Ureter (tissue), 1 donor: ENCODE results near the gene DNAH2. TPM values are rescaled to one million over a fixed set of nuclear protein-coding genes. Genes with fewer than 3 reads are reported as not detected.

ENCODE experiments used
- DNase-seq: peaks from one replicate; pipeline ENCODE4 v3.0.0-alpha.2; 2020; ENCODE audit warnings: low spot score
- total RNA-seq: library from RNA; stranded (reverse); gene quantifications from one replicate; pipeline ENCODE4 v1.2.4, GENCODE V29; 2023
- donor health status: DM: yes; HTN: yes; CAD: no.

DNAH2 gene
- total RNA-seq, 1 donor from 2014 or later: 1.5 TPM

- no peak for DNase-seq
These were observed 13.7 kb upstream of the DNAH2 start for GRCh38 chr17:7703584-7704479.

DNA sequence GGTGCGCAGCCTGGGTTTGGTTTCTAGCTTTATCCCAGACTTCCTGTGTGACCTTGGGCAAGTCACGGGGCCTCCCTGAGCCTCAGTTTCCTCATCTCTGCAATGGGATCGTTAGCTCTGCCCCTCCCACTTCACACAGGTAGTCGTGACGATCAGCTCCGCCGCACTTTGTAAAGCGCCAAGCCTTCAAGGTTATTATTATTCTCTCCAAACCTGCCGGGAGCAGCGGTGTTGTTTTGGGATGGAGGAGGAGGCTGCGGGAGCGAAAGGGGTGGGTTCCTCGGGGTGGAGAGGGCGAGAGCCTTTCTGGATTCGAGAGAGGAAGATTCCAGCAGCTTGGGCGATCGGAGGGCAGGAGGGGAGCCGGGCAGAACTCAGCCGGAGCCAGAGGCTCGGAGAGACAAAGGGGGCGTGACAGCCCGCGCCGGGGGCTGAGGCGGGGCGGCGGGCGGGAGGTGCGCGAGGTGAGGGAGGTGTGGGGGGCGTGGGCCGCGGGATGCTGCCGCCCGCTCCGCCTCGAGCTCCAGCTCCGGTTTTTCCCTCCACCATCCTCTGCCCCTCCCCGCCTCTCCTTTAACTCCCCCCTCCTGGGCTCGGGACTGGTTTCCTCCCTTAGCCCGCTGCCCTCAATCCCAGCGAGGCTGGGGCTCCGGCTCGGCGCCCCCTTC is 12.8 kb upstream of the DNAH2 start, which contains the start of gene EFNB3:
Gene EFNB3 (plus strand): TSS at position 602 of the 668 bp plus-strand sequence. CDS start 397 bp downstream, outside the sequence.
- DNase-seq: no peak

- DNase-seq: no peak
These were observed 12.0 kb upstream of the DNAH2 start for GRCh38 chr17:7705269-7706255.

DNA sequence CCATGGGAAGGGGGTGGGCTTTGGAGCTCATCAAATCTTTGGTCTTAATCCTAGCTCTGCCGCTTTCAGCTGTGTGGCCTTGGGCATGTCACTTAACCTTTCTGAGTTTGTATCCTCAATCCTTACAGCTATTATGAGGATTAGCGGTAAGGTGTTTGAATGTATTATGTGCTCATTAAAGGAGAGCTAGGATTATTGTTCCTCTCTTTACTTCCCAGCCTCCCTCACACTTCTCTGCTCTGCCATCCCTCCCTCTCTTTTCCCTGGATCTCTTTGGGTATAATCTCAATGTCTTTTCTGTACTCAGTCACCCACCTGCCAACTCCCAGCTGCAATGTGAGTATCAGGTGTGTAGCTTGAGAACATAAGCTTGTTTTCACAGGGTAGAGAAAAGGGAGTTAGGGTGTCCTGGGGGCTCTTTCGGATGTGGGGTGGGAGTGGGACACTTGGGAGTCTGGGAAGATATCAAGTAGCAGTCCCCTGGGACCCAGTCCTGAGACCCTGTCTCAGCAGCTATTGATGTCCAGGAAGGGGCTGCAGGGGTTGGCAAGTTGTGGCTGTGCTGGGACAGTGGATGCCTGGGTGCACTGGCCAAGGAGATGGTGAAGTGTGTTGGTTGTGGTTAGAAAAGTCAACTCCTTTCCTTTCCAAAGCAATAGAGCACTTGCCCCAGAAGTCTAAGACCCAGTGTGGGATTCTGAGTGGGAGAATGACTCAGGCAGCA is 10.8 kb upstream of the DNAH2 start:
- DNase-seq: no peak

DNA sequence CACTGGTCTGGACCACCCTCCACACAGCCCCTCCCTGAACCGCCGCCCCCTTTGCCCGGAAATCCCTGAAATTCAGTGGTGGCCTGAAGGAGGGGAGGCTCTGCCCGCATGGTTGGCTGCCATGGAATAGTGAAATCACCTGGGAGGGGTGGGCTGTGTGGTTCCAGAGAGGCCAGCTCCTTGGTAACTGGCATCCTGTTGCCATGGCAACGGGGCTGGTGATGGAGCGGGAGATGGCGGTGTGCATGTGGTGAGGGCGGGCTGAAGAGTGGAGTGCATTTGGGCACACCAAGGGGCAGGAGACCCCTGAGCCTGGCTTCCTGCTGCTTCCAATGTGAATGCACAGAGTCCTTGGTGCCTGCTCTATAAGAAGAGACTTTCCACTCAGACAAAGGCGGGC is 10.1 kb upstream of the DNAH2 start:
- DNase-seq: no peak

DNA sequence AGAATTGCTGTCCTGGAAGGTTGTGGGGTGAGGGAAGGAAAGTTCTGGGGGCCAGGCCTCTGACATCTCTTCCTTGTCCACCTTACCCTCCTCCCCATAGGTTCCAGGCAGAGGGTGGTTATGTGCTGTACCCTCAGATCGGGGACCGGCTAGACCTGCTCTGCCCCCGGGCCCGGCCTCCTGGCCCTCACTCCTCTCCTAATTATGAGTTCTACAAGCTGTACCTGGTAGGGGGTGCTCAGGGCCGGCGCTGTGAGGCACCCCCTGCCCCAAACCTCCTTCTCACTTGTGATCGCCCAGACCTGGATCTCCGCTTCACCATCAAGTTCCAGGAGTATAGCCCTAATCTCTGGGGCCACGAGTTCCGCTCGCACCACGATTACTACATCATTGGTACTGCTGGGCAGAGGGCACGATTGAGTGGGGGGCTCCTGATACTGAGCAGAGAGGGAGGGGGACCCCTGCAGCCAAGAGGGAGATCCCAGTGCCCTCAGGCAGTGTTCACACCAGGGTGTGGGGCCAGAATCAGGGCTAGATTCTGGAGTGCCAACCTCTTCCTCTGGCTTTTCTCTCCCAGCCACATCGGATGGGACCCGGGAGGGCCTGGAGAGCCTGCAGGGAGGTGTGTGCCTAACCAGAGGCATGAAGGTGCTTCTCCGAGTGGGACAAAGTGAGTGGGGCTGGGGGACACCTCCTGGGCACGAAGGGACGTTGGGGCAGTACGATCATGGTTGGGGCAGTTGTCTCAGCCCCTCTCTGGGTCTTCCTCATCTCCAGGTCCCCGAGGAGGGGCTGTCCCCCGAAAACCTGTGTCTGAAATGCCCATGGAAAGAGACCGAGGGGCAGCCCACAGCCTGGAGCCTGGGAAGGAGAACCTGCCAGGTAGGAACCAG is 9.4 kb upstream of the DNAH2 start:
- DNase-seq: no peak

GRCh38 chr17:7709031-7709430 is 8.5 kb upstream of the DNAH2 start:
- DNase-seq: no peak

DNA sequence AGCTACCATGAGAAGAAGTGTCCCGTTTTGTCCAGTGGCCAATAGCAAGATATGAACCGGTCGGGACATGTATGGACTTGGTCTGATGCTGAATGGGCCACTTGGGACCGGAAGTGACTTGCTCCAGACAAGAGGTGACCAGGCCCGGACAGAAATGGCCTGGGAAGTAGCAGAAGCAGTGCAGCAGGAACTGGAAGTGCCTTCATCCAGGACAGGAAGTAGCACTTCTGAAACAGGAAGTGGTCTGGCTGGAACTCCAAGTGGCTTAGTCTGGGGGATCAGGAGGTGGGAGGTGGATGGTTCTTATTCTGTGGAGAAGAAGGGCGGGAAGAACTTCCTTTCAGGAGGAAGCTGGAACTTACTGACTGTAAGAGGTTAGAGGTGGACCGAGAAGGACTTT is 7.2 kb upstream of the DNAH2 start:
- DNase-seq: no peak

- DNase-seq: no peak
These were observed 6.3 kb upstream of the DNAH2 start for GRCh38 chr17:7711051-7711755.

DNA sequence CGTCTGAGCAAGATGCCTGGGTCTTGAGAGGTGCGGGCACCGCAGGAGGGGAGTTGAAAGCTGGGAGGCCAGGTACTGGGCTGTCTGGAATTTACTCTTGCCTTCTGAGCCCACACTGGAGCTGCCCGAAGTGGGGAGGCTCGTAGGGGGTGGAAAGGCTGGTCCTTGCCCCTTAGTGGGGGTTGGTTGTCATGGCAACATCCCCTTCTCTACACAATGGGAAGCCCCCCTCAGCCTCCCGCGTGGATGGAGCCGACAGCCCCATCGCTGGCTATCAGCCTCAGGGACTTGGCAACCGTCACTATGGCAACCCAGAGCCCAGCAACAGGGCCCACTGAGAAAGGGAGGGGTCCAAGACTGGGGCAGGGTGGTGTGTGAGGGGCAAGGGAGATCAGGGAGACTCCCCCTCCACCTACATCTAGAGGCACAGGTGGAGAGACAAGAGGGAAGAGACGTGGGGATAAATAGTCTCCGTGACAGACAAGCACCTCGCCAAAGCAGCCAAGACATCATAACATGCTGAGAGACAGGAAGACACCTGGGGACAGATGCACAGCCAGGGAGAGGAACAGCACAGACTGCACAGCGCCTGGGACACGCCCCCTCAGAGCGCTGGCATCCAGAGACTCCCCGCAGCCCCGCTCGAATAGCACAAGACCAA is 5.3 kb upstream of the DNAH2 start:
- no peak for DNase-seq

DNA sequence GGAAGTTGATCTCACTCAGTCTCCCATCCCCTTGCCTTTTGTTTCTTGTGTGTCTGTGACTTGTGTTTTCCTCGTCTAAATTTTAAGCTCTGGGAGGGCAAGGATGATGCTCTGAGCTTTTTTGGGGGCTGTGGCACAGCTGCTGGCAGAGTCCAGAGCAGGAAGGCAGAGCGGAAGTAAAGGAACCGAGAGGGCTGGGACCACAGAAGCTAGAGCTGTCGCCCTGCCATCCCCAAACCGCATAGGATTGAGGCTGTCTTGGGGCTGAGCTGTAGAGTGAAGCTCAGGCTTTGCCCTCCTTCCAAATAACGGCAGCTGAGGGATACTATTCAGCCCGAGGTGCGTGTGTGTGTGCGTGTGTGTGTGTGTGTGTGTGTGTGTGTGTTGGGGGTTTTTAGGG is 3.8 kb upstream of the DNAH2 start:
- no peak for DNase-seq

- DNase-seq: no peak
These were observed 2.6 kb upstream of the DNAH2 start for GRCh38 chr17:7714721-7715594.

DNA sequence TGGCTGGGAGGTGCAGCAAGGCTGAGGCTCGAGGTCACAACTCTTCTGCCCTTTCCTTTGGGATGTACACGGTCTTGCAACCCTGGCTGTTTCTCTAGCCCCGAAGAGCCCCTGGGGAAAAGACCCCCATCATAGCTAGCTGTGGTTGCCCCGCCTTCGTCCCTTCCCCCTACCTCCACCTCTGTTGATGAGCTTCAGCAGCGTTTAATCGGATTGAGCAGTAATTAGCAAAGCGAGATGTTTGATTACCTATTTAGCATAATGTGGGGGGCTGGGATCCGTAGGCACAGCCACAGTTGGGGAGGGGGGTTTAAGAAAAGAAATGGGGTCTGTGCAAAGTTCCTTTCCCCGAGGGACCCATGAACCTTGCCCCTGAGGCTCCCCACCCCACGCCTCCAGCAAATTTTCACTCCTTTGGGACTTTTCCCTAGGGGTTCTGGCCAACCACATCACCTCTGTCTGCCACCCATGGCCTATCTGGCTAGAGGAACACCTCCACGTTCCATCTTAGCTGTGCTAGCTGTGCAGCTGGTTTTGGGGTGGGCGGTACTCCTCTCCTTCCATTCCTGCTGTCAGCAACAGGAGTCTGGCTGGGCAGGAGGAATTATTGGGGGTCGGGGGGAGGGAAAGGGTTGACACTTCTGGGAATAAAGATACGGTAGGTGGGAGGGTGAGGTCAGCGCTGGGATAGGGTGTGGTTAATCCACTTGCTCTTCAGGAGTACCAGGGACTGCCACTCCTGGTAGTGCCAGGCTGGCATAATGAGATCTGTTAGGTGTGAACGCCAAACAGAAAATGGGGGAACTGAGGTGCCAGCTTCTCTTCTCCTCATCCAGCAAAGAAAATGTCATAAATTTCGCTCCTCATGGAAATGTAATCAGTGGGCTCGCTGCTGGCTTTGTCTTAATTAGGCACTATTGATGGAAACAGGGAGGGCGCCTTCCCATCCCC is 1.3 kb upstream of the DNAH2 start:
- no peak for DNase-seq

DNA sequence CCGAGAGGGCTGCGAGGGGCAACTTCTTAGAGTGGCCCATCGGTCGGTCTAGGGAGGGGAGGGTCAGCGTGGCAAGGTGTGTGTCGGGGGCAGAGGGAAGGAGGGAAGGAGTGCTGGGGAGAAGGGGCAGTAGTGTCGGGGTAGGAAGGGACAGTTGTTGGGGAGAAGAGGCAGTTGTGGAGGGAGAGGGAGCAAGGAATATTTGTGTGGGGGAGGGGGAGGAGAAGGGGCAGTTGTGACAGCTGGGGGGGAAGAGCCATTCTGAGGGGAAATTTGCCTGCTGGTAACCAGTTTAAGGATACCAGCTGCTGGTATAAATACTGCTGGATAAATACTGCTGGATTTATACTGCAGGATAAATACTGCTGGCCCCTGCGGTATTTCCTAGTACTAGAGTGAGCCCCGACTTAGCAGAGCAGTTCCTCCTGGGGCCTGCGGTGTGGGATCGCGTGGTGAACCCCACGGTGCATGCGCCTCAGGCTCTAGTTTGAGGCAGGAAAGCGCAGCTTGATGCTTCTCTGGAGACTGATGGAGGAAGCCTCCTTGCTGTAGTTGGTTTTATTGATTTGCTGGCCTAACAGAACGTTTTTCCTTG is 309 bp downstream of the DNAH2 start:
- DNase-seq: no peak

- no peak for DNase-seq
These were observed 2.1 kb downstream of the DNAH2 start for GRCh38 chr17:7719661-7720060.

DNA sequence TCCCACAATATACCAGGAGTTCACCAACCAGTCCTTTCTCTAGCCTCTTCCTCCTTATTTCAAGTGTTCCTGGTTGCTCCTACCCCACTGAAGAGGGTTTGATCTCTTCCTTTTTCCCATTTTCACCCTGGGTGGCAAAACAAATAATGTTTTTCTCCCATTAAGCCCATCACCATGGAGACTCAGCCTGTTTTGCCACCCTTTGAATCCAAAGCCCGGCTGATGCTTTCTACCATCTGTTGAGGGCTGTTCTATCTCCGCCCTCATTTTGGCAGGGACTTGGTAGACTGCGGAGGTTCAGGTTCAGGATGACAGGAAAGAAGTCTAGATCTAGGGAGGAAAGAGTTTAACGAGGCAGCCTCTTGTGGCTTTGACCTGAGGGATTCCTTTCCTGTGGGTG is 2.6 kb downstream of the DNAH2 start:
- no peak for DNase-seq
